ENCODE measurements around the gene TMEM37.
A peak's percentile ranks its signal among the peaks of the same experiment; 100 is the strongest.

Gene TMEM37

GRCh38 chr2:119434664-119435063, 3.0 kb downstream of the TMEM37 start:
- DNase-seq: no peak

DNA sequence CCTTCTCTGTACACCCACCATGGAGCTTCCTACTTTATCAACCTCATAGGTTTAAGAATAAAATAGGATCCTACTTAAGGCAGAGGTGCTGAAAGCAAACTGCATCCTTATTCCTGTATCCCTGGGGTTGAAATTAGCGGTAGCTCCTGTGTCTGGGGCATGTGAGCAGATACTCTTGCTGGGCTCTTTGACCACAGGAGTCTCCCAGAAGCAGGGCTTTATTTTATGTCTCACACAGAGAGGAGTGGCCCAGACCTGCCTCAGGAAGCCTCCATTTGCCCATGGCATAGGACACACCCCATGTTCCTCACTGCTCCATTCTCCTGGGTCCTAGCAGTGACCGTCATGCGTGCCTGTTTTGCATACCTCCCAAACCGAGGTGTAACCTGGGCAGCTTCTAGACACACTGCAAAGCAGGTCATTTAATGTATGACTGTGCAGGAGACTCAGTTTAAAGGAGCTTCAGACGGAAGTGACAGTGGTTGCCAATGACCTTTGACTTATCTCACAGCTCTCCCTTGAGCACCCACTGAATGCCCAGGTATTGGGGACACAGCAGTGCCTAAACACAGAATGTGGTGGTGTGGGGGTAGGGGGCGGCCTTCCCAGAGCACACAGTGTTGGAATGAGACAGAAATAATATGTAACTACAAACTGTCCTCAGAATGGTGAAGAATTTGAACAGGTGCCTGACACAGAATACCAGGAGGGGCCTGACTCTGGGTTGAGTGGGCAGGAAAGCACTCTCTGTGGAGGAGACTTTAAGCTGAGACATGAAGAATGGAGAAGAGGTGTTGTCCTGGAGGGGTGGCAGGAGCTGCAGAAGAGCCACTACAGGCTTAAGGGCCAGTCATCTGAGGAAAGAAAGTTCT, 3.7 kb downstream of the TMEM37 start:
- no peak for DNase-seq

- DNase-seq: no peak
Observed at GRCh38 chr2:119435953-119436297, 4.3 kb downstream of the TMEM37 start.

DNA sequence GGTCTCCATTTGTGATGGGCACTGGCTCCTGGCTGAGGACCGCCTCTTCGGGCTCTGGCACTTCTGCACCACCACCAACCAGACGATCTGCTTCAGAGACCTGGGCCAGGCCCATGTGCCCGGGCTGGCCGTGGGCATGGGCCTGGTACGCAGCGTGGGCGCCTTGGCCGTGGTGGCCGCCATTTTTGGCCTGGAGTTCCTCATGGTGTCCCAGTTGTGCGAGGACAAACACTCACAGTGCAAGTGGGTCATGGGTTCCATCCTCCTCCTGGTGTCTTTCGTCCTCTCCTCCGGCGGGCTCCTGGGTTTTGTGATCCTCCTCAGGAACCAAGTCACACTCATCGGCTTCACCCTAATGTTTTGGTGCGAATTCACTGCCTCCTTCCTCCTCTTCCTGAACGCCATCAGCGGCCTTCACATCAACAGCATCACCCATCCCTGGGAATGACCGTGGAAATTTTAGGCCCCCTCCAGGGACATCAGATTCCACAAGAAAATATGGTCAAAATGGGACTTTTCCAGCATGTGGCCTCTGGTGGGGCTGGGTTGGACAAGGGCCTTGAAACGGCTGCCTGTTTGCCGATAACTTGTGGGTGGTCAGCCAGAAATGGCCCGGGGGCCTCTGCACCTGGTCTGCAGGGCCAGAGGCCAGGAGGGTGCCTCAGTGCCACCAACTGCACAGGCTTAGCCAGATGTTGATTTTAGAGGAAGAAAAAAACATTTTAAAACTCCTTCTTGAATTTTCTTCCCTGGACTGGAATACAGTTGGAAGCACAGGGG, 5.5 kb downstream of the TMEM37 start:
- DNase-seq: no peak

- no peak for DNase-seq
Observed at GRCh38 chr2:119438128-119438656, 6.5 kb downstream of the TMEM37 start.

DNA sequence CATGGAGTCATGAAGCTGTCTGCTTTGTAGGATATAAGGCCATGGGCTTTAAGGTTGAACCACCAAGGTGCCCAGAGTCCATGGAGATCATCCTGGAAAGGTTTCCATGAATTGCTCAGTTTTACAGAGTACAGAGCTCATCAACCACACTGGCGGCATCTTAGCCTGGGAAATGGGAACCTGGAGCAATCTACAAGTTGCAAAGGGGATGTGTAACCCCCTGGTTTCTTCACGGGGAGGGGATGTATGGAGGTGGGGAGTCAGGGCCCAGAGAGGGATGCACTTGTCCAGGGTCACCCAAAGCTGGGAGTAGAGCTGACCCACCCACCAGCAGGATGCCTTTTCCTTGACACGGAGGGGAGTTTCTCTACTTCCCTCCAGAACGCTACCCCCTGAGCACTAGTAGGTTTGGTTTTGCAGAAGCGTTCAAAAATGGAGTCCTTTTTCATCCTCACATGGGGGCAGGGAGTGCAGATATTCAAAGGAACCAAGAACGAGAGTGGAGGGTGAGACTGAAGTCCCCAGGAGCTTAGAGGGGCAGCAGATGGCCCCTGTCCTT, 7.2 kb downstream of the TMEM37 start:
- DNase-seq: no peak

- no peak for DNase-seq
Observed at GRCh38 chr2:119439574-119440500, 8.2 kb downstream of the TMEM37 start.

DNA sequence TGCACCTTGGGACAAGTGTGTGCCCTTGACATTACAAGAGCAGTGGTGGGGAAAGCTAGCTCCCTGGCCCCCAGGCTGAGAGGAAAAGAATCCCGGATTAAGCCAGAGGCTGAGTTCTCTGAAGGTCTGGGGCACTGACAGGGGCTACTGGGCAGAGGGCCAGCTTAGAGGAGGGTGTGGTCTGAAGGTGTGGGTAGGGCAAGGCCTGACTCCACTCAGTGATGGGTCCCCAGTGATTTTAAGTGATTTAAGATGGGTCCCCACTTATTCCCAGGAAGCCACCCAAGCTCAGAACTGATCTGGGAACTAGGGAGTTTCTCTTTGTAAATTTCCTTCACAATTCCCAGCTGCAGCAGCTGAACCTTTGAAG, 8.8 kb downstream of the TMEM37 start:
- no peak for DNase-seq

GRCh38 chr2:119440873-119441272, 9.2 kb downstream of the TMEM37 start:
- DNase-seq: no peak

DNA sequence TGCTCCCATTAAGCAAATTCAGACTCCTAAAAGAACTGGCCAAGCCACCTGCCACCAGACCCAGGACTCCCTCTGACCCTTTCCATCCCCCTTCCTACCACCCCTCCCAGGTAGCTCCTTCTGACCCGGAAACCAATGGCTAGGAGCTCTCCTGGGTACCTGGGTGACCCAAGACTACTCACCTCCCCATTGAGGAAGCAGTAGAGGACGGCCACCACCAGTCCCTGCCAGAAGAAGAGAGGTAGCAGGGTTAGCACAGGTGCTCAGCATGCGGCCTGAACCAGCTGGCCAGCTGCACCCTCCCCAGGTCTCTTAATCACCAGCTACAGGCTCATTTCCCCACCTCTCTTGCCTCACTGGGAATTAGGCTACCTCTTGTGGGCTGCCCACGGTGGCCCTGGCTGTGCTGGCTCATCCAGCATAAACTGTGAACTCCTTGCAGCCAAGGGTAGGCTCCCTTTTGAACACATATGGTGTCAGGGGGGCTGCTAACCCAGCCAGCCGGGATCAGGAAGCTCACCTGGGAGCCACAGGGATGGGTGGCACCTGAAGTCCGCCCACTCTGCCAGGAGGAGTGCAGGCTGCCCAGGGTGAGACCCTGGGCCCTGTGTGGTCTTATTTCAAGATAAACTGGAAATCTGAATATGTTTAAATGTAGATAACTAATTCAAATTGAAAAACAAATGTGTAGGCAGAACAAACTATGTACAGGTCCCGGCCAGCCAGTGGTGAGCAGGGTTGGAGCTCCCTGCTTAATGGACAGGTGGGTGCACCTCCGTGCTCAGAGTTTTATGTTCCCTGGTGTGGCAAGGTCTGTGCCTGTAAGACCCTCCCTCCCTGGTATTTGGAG, 9.9 kb downstream of the TMEM37 start:
- no peak for DNase-seq

DNA sequence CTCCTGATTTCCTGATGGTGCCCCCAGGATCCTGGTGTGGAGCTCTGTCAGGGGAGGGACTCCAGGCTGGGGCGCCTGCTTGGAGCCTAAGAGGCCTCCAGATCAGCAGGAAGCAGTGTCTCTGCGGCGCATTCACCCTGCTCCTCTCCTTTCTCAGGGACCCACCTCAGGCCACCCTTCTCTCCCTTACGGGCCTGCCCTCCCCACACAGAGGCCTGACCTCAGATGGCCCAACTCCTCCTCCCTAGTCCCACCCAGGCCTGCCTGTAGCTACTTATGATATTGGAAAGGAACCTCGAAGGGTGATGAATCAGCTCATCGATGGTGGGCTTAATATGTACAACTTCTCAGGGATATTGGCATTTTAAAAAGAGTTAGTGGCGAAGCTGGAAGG, 10.6 kb downstream of the TMEM37 start:
- no peak for DNase-seq

DNA sequence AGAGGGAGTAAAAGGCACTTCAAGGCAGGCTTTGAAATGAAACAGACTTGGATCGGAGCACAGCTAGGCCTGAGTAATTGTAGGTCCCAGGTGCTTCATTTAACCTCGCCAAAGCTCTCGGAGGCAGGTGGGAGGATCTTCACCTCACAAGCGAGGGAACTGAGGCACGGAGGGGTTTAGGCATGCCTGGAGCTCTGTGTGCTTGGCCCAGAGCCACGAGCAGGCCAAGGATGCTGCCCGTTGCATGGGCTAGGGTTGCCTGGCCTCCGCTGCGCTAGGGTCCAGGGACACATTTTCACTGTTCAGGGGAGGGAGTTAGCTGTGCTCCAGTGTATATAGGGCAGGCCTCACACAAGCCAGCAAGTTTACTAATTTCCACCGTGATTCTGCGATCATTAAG, 11.2 kb downstream of the TMEM37 start:
- DNase-seq: no peak

- DNase-seq: no peak
Observed at GRCh38 chr2:119446037-119446436, 14.4 kb downstream of the TMEM37 start.

DNA sequence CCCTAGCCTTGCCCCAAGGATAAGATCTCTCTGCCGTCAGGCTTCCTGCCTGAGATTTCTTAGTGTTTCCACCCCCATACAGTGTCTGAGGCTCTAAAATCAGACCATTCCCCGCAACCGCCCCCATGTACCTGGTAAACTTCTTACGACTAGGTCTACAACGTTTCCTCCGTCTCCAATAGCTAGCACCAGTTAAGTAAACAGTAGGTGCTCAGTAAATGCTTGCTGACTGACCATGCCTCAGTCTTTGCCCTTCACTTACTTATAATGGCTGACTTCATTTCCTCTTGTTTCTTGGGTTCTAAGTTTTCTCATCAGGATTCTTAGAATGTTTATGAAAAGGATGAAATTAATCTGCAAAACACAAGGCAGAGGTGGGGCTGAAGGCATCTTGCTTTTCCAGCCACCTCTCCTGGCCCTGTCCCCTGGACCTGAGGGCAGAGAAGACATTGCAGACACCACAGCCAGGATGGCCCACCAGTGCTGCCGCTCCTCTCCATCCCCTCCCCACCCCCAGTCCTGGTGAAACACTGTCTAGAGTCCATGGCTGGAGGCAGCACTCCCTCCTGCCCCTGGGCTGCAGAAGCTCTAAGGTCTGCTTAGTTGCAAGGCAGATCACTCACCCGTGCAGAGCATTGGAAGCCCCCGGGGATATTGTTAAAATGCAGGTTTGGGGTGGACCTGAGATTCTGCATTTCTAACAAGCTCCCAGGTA, 16.9 kb downstream of the TMEM37 start:
- no peak for DNase-seq

DNA sequence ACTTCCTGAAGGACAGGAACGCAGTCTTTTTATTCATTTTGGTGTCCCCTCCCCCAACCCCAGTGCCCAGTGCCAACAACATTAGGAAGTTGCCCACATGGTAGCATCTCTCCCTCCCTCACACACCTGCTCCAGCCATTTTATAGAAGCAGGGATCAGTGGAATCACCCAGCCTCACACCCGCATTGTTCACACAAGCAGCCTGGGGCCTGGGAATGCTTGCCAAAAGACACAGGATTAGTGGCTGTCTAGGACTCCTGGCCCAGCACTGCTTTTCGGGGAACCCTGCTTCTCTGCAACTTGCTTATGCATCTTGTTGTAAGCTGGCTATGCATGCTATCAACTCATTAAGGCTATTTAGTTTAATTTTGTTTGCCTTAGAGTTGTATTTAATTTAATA, 17.9 kb downstream of the TMEM37 start:
- DNase-seq: peak; percentile 75

- no peak for DNase-seq
Observed at GRCh38 chr2:119451336-119452050, 19.8 kb downstream of the TMEM37 start.

DNA sequence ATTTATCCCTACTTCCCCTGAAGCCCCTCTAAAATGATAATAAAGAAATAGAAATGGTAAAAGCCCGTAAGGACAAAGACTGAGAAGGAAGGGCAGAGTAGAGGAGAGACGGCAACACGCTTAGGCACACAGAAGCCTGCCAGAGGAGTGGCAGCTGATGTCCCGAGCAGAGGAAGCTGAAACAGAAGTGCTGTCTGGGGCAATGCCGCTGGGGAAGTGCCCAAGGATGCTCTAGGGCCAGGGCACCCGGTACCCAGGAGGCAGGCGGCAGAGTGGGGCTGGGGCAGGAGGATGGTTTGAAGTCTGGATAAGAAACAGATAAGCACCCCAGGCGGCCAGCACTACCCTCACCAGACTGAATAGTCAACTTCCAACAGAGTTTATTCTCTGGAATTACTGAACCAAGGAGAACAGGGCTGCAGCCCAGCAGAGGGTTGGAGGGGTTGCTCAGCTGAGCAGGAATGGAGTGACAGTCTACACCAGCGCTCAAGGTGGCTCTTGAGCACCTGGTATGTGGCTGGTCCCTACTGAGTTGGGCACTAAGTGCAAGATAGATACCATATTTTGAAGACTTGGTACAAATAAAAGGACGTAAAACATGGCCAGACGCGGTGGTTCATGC, 22.4 kb downstream of the TMEM37 start:
- DNase-seq: no peak

GRCh38 chr2:119455066-119455718, 23.5 kb downstream of the TMEM37 start:
- DNase-seq: no peak

- DNase-seq: no peak
Observed at GRCh38 chr2:119460076-119460475, 28.4 kb downstream of the TMEM37 start.

Data from NCI-H1105 (cell line).